IMR-90 (cell line): ENCODE data around the gene CFC1B. TPM values are rescaled to one million over a fixed set of nuclear protein-coding genes. Genes with fewer than 3 reads are reported as not detected.
"Not testable (repeated sequence)": the region's sequence is repeated elsewhere in the genome, so short reads cannot be mapped to it uniquely, and the experiment has no call there.

Source experiments
- ATAC-seq: fragments of 200-7000 bp; cut with Tn5 transposase; 2 replicates; pipeline ENCODE4 v1.9.1; 2020; ENCODE audit warnings: low read depth, mild to moderate bottlenecking, moderate library complexity
- BruUV-seq: library from RNA; stranded (reverse); fragments of 400-500 nt; replicated peaks from 2 replicates; lab custom pipeline; 2021; lab: Mats Ljungman, UMichigan
- CTCF ChIA-PET: fragments of 300-600 bp; formaldehyde crosslinking; extraction: SDS; loops from one replicate; lab custom pipeline; 2021; ENCODE audit warnings: antibody characterized with exemption; lab: Yijun Ruan, JAX
- POLR2A ChIA-PET: fragments of 300-600 bp; sonication (Branson Sonifier 250); formaldehyde crosslinking; loops from one replicate; lab custom pipeline; 2022; ENCODE audit warnings: antibody characterized with exemption; ENCODE audit not compliant: unreplicated experiment; lab: Charles Lee
- DNase-seq: peaks from one replicate; pipeline ENCODE4 v3.0.0; 2013
- H2AFZ ChIP-seq: replicated peaks from 2 replicates; pipeline ENCODE3; 2013; ENCODE audit warnings: low read length, mild to moderate bottlenecking; ENCODE audit not compliant: poor library complexity
- H2AK5ac ChIP-seq: 2 replicates; pipeline ENCODE4 v1.6.1; 2013; ENCODE audit warnings: low read depth, low read length, inconsistent platforms
- H2AK9ac ChIP-seq: replicated peaks from 2 replicates; pipeline ENCODE3; 2013; ENCODE audit warnings: mild to moderate bottlenecking, low read depth, low read length, moderate library complexity; ENCODE audit not compliant: poor library complexity
- H2BK120ac ChIP-seq: 2 replicates; pipeline ENCODE4 v1.6.1; 2013; ENCODE audit warnings: low read depth, low read length, inconsistent platforms
- H2BK15ac ChIP-seq: 3 replicates; pipeline ENCODE4 v1.6.1; 2013; ENCODE audit warnings: low read depth, low read length, inconsistent platforms
- H2BK20ac ChIP-seq: 2 replicates; pipeline ENCODE4 v1.6.1; 2013; ENCODE audit warnings: low read depth, mild to moderate bottlenecking, inconsistent platforms, low read length, moderate library complexity
- H2BK5ac ChIP-seq: 2 replicates; pipeline ENCODE4 v1.6.1; 2013; ENCODE audit warnings: mild to moderate bottlenecking, low read depth, low read length, inconsistent platforms; ENCODE audit not compliant: poor library complexity, severe bottlenecking
- H3K14ac ChIP-seq: replicated peaks from 2 replicates; pipeline ENCODE4 v1.6.1; 2013; ENCODE audit warnings: low read depth, low read length, inconsistent platforms
- H3K18ac ChIP-seq: 2 replicates; pipeline ENCODE4 v1.6.1; 2013; ENCODE audit warnings: low read depth, low read length, control low read depth
- H3K23ac ChIP-seq: 2 replicates; pipeline ENCODE4 v1.6.1; 2013; ENCODE audit warnings: low read depth, low read length, inconsistent platforms
- H3K27ac ChIP-seq: 2 replicates; pipeline ENCODE4 v1.5.1; 2013; ENCODE audit warnings: mild to moderate bottlenecking, control low read depth, low read length; ENCODE audit not compliant: insufficient read depth
- H3K27me3 ChIP-seq: 2 replicates; pipeline ENCODE4 v1.6.1; 2013; ENCODE audit warnings: low read length; ENCODE audit not compliant: control insufficient read depth, insufficient read depth
- H3K36me3 ChIP-seq: 2 replicates; pipeline ENCODE4 v1.6.1; 2013; ENCODE audit warnings: low read length, mixed read lengths; ENCODE audit not compliant: control insufficient read depth, insufficient read depth
- H3K4ac ChIP-seq: 2 replicates; pipeline ENCODE4 v1.6.1; 2013; ENCODE audit warnings: low read depth, low read length, inconsistent platforms
- H3K4me1 ChIP-seq: 2 replicates; pipeline ENCODE4 v1.6.1; 2013; ENCODE audit warnings: low read length, mixed read lengths; ENCODE audit not compliant: control insufficient read depth, insufficient read depth
- H3K4me2 ChIP-seq: 2 replicates; pipeline ENCODE4 v1.6.1; 2013; ENCODE audit warnings: low read depth, mild to moderate bottlenecking, control low read depth, low read length, moderate library complexity
- H3K4me3 ChIP-seq: 2 replicates; pipeline ENCODE4 v1.5.1; 2013; ENCODE audit warnings: low read depth, mild to moderate bottlenecking, control low read depth, low read length, moderate library complexity; ENCODE audit not compliant: insufficient read depth
- H3K56ac ChIP-seq: 2 replicates; pipeline ENCODE4 v1.6.1; 2013; ENCODE audit warnings: low read length, inconsistent platforms; ENCODE audit not compliant: insufficient read depth; ENCODE audit errors: extremely low read depth
- H3K79me1 ChIP-seq, 2 experiments: 2 replicates each; pipeline ENCODE4 v1.6.1; 2013; ENCODE audit warnings: low read length in 2 of 2, inconsistent platforms in 1 of 2, low read depth in 1 of 2
- H3K9ac ChIP-seq: 2 replicates; pipeline ENCODE4 v1.6.1; 2013; ENCODE audit warnings: low read depth, low read length, control low read depth
- H3K9me1 ChIP-seq: 2 replicates; pipeline ENCODE4 v1.6.1; 2013; ENCODE audit warnings: low read length, inconsistent platforms; ENCODE audit not compliant: insufficient read depth
- H3K9me3 ChIP-seq: 2 replicates; pipeline ENCODE4 v1.6.1; 2013; ENCODE audit warnings: low read length; ENCODE audit not compliant: control insufficient read depth, insufficient read depth
- H4K20me1 ChIP-seq: 2 replicates; pipeline ENCODE4 v1.6.1; 2013; ENCODE audit warnings: low read length, inconsistent platforms; ENCODE audit not compliant: insufficient read depth
- H4K5ac ChIP-seq: 2 replicates; pipeline ENCODE4 v1.6.1; 2013; ENCODE audit warnings: mild to moderate bottlenecking, low read depth, low read length, control low read depth
- H4K8ac ChIP-seq, 2 experiments: 2 replicates each; pipeline ENCODE4 v1.6.1; 2013; ENCODE audit warnings: low read depth in 2 of 2, low read length in 2 of 2, control low read depth in 1 of 2, inconsistent platforms in 1 of 2
- H4K91ac ChIP-seq: 2 replicates; pipeline ENCODE4 v1.6.1; 2013; ENCODE audit warnings: low read depth, low read length, inconsistent platforms; ENCODE audit not compliant: insufficient read depth
- WGBS, 2 experiments: methylation state at CpG; one replicate each; pipeline versions ENCODE4 v1.1.5 to v1.1.7; 2013; ENCODE audit warnings: missing lambda C conversion rate in 2 of 2; ENCODE audit not compliant: insufficient read length in 1 of 2; ENCODE audit errors: extremely low coverage in 2 of 2; 5-methylcytosine and 5-hydroxymethylcytosine counted together
- dilution Hi-C: fragments of 300-500 bp; cut with HindIII; formaldehyde crosslinking; loops from one replicate; pipeline ENCODE4 v1.14.3; 2018; ENCODE audit warnings: low sequenced_read_pairs; ENCODE audit not compliant: unreplicated experiment
- in situ Hi-C: fragments of 300-500 bp; cut with MboI; formaldehyde crosslinking; loops from 3 replicates; pipeline ENCODE4 v1.14.3; 2019; ENCODE audit warnings: low sequenced_read_pairs, inconsistent platforms, mixed read lengths
- intact Hi-C: fragments of 100-400 bp; cut with micrococcal nuclease; formaldehyde crosslinking; loops from 2 replicates; pipeline ENCODE4 v1.10.0; 2022
- polyA plus RNA-seq, 3 experiments: library from polyadenylated mRNA; depleted of rRNA; stranded (reverse); fragments of >200 nt; gene quantifications; 2 replicates each; pipeline ENCODE4 v1.2.3, GENCODE V29; 2012; ENCODE audit warnings: low replicate concordance in 1 of 3
- total RNA-seq: library from RNA; depleted of rRNA; stranded (reverse); fragments of >200 nt; gene quantifications from 2 replicates; pipeline ENCODE4 v1.2.3, GENCODE V29; 2012

The CFC1B gene
- total and polyA plus RNA-seq, 2 of the 4 experiments (the other 2 are of a cell fraction), result not detected

DNA sequence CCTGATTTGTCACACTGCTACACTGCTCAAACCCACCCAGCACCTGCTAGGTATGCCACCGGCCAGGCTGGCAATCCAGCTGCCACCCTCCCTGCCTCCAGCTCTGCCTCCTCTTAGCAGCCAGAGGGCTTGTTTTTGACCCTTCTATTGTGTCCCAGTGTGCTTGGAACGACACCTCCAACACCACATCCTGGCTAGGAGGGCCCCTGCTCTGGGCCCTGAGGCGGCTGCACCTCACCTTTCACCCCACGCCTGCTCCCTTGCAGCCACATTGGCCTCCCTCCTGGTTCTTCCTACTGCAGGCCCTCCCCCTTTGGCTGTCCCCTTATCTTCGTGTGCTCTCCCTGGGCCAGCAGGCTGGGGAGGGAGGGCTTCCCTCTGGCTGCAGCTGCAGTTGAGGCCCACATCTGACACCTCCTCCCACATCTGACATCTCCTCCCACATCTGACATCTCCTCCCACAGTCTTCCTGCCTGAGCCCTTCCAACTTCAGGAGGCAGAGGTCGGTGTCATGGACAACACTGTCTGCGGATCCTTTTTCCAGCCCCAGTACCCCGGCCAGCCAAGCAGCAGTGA, 55.3 kb downstream of the CFC1B start:
- H2BK120ac ChIP-seq, H3K79me1 ChIP-seq, POLR2A ChIA-PET, H4K8ac ChIP-seq, DNase-seq, H3K23ac ChIP-seq, H2AK5ac ChIP-seq, H2BK15ac ChIP-seq, H3K4me3 ChIP-seq, H4K5ac ChIP-seq, in situ Hi-C loops, H3K4me1 ChIP-seq, H3K9me3 ChIP-seq, H3K9ac ChIP-seq, H3K4me2 ChIP-seq, dilution Hi-C loops, ATAC-seq, H3K9me1 ChIP-seq, intact Hi-C loops, H3K27ac ChIP-seq, H2BK20ac ChIP-seq, H2AFZ ChIP-seq, H3K14ac ChIP-seq, H3K18ac ChIP-seq, H2BK5ac ChIP-seq, H3K4ac ChIP-seq, H4K91ac ChIP-seq, H2AK9ac ChIP-seq, H4K20me1 ChIP-seq, H3K36me3 ChIP-seq, H3K56ac ChIP-seq, BruUV-seq, CTCF ChIA-PET, H3K27me3 ChIP-seq: not testable (repeated sequence)
- no CpG with 5 or more reads among the region's 8 CpGs for WGBS, 2 experiments

DNA sequence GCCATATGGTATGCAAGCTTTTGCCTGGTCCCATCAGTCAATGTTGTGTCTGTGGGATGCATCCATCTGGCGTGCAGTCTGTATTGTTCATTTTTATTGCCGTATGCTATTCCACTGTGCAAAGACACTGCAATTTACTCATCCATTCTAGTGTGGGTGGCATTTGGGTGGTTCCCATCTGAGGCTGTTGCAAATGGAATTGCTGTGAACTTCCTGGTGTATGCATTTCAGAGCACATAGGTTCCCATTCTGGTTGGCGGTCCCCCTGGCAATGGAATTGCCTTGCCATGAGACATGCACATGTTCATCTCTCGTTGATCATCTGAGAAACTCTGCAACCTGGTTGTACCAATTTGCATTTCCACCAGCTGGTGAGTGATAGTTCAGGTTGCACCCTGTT, 56.5 kb downstream of the CFC1B start:
- H3K4me2 ChIP-seq, ATAC-seq, H3K9me1 ChIP-seq, H3K79me1 ChIP-seq, H2AK9ac ChIP-seq, CTCF ChIA-PET, H3K23ac ChIP-seq, H2BK5ac ChIP-seq, dilution Hi-C loops, BruUV-seq, H4K8ac ChIP-seq, H2BK20ac ChIP-seq, POLR2A ChIA-PET, H4K5ac ChIP-seq, H3K56ac ChIP-seq, H3K36me3 ChIP-seq, H3K4me1 ChIP-seq, H2AFZ ChIP-seq, H2AK5ac ChIP-seq, H3K14ac ChIP-seq, H2BK120ac ChIP-seq, H3K27me3 ChIP-seq, in situ Hi-C loops, H3K4me3 ChIP-seq, H3K9ac ChIP-seq, H2BK15ac ChIP-seq, intact Hi-C loops, H4K91ac ChIP-seq, H3K9me3 ChIP-seq, H3K4ac ChIP-seq, H3K18ac ChIP-seq, H3K27ac ChIP-seq, H4K20me1 ChIP-seq, DNase-seq: not testable (repeated sequence)
- no CpG with 5 or more reads among the region's 4 CpGs for WGBS, 2 experiments
